ENCODE measurements around the gene ME2. TPM values are rescaled to one million over a fixed set of nuclear protein-coding genes. Genes with fewer than 3 reads are reported as not detected.

Gene ME2
- total and polyA plus RNA-seq, 9 of the 15 experiments (the other 6 are each of a cell fraction or from before 2014, with no cell fraction given), result 12.3 to 54.4 (median 36.2) TPM

GRCh38 chr18:50886929-50887328 is 8.0 kb downstream of the ME2 start:
- in situ Hi-C loops (cut with MboI), result no loop called here
- DNase-seq (ENCODE audit: extremely low read depth in 1 of 4, low spot score in 3 of 4), result no peak
- TF ChIP-seq TFE3 (CRISPR knock-in tag; IDR thresholded peaks at IDR 0.05) (no peak), ZNF280B (CRISPR knock-in tag; IDR thresholded peaks at IDR 0.05) (no peak), SRSF7 (optimal IDR thresholded peaks at IDR 0.05; ENCODE audit: low read depth, low read length) (no peak), C11orf30 (IDR thresholded peaks at IDR 0.05; ENCODE audit: low read depth) (no peak), ZBTB49 (CRISPR knock-in tag; IDR thresholded peaks at IDR 0.05; ENCODE audit: borderline replicate concordance) (no peak), TFAM (CRISPR knock-in tag; conservative IDR thresholded peaks at IDR 0.05) (no peak), ZNF449 (CRISPR knock-in tag; IDR thresholded peaks at IDR 0.05) (no peak), ARID3A (IDR thresholded peaks at IDR 0.05; ENCODE audit: borderline replicate concordance, low read depth, low read length) (no peak), ZSCAN29 (IDR thresholded peaks at IDR 0.05) (no peak)

More at GRCh38 chr18:50886929-50887328, 8.0 kb downstream of the ME2 start:
- H3K9me1 ChIP-seq (ENCODE audit: control insufficient read depth, insufficient read depth, low read length), result no peaks in the 10 kb centered on the region
- no peak overlapping the region for H3K4me3 ChIP-seq
- no peaks in the 10 kb centered on the region for H3K27me3 ChIP-seq (ENCODE audit: control insufficient read depth in 2 of 2, insufficient read depth in 2 of 2, low read length in 2 of 2)
- no peak overlapping the region for H3K9ac ChIP-seq (ENCODE audit: insufficient read depth in 1 of 2, low read depth in 2 of 2, low read length in 2 of 2)
- no peak for ATAC-seq
- H3K9me3 ChIP-seq (replicated peaks; ENCODE audit: control insufficient read depth, insufficient read depth, low read depth, low read length), result no peaks in the 10 kb centered on the region
- POLR2A ChIA-PET, result no interaction called here
- WGBS (ENCODE audit: insufficient coverage, low coverage, missing lambda C conversion rate), result 97% methylated on average over 7 of the region's 7 CpGs
- no TSS peak for BruUV-seq (replicated peaks)
- H3K79me2 ChIP-seq (ENCODE audit: control insufficient read depth, insufficient read depth, low read length), result peaks cover 16% of the 10 kb centered on the region
- H2AFZ ChIP-seq (ENCODE audit: low read depth, low read length), result no peak overlapping the region
- no peaks in the 10 kb centered on the region for H4K20me1 ChIP-seq (replicated peaks; ENCODE audit: control insufficient read depth, insufficient read depth, low read length)
- H3K4me2 ChIP-seq (ENCODE audit: insufficient read depth, low read length), result no peak overlapping the region
- H3K27ac ChIP-seq (ENCODE audit: extremely low read depth, low read depth, low read length), result no peak overlapping the region; the same call in 2 of the 3 replicates
- H3K36me3 ChIP-seq (ENCODE audit: control insufficient read depth, insufficient read depth, low read length), result no peaks in the 10 kb centered on the region; the same call in 2 of the 3 replicates
- no peak for FAIRE-seq
- intact Hi-C loops (cut with micrococcal nuclease), result no loop called here
- CTCF ChIA-PET (ENCODE audit: low intra/inter-chr PET ratio), result no interaction called here
- H3K4me1 ChIP-seq (replicated peaks in 1 of 2; ENCODE audit: control insufficient read depth in 2 of 2, insufficient read depth in 2 of 2, low read length in 2 of 2), result no peaks in the 10 kb centered on the region; a peak in 1 of 5 replicates

All from K562 (cell line).